Neural cell (in vitro differentiated cells): ENCODE data around the gene NPHP4. TPM values are rescaled to one million over a fixed set of nuclear protein-coding genes. Genes with fewer than 3 reads are reported as not detected.

Experiments used
- H2AFZ ChIP-seq: fragments of 200-600, 300-800 bp; sonication (generic), shearing (Covaris generic); 2 replicates; pipeline ENCODE4 v1.6.0; 2014; ENCODE audit warnings: low read depth, mild to moderate bottlenecking, antibody characterized with exemption, low read length, moderate library complexity
- H3F3A ChIP-seq: fragments of 200-600 bp; shearing (Covaris generic); 2 replicates; pipeline ENCODE4 v1.6.1; 2016; ENCODE audit warnings: mild to moderate bottlenecking, moderate library complexity, mixed read lengths, antibody characterized with exemption, low read length; ENCODE audit not compliant: insufficient read depth, poor library complexity, severe bottlenecking
- H3K27ac ChIP-seq: fragments of 200-600, 300-800 bp; sonication (generic), shearing (Covaris generic); 2 replicates; pipeline ENCODE4 v1.5.1; 2014; ENCODE audit warnings: mild to moderate bottlenecking, low read length, moderate library complexity
- H3K27me3 ChIP-seq: fragments of 300-800, 200-600 bp; sonication (generic), shearing (Covaris generic); 2 replicates; pipeline ENCODE4 v1.6.0; 2014; ENCODE audit warnings: mild to moderate bottlenecking, low read depth, low read length, moderate library complexity; ENCODE audit not compliant: insufficient read depth
- H3K36me3 ChIP-seq: fragments of 300-800, 200-600 bp; sonication (generic), shearing (Covaris generic); 2 replicates; pipeline ENCODE4 v1.5.1; 2014; ENCODE audit warnings: mild to moderate bottlenecking, antibody characterized with exemption, low read length, moderate library complexity; ENCODE audit not compliant: insufficient read depth
- H3K4me2 ChIP-seq: fragments of 300-800, 200-600 bp; sonication (generic), shearing (Covaris generic); 2 replicates; pipeline ENCODE4 v1.6.0; 2014; ENCODE audit warnings: mild to moderate bottlenecking, low read length
- H3K4me3 ChIP-seq: fragments of 300-800, 200-600 bp; sonication (generic), shearing (Covaris generic); 2 replicates; pipeline ENCODE4 v1.5.1; 2014; ENCODE audit warnings: mild to moderate bottlenecking, low read length, moderate library complexity
- H3K79me2 ChIP-seq: fragments of 200-600 bp; shearing (Covaris generic); replicated peaks from 2 replicates; pipeline ENCODE4 v1.6.0; 2014; ENCODE audit warnings: mild to moderate bottlenecking, low read length, moderate library complexity; ENCODE audit not compliant: insufficient read depth
- H3K9ac ChIP-seq: fragments of 300-800, 200-600 bp; sonication (generic), shearing (Covaris generic); 2 replicates; pipeline ENCODE4 v1.6.1; 2016; ENCODE audit warnings: mild to moderate bottlenecking, low read length, mixed read lengths
- H3K9me2 ChIP-seq: fragments of 200-600 bp; shearing (Covaris generic); 2 replicates; pipeline ENCODE4 v1.6.1; 2016; ENCODE audit warnings: mild to moderate bottlenecking, low read length, mixed read lengths; ENCODE audit not compliant: insufficient read depth
- H3K9me3 ChIP-seq: fragments of 200-600, 300-800 bp; sonication (generic), shearing (Covaris generic); 2 replicates; pipeline ENCODE4 v1.6.1; 2016; ENCODE audit warnings: mild to moderate bottlenecking, mixed run types, low read length, moderate library complexity, mixed read lengths
- H4K20me1 ChIP-seq: fragments of 200-600 bp; shearing (Covaris generic); 2 replicates; pipeline ENCODE4 v1.6.1; 2016; ENCODE audit warnings: mild to moderate bottlenecking, mixed run types; ENCODE audit not compliant: insufficient read depth
- EP300 ChIP-seq: fragments of 450-650 bp; conservative IDR thresholded peaks from 2 replicates; pipeline ENCODE4 v1.6.1; 2014; ENCODE audit warnings: antibody characterized with exemption, mild to moderate bottlenecking, moderate library complexity; ENCODE audit not compliant: poor library complexity, severe bottlenecking
- EZH2 ChIP-seq: fragments of 200-600, 300-800 bp; shearing (Covaris generic), sonication (generic); IDR thresholded peaks from 2 replicates; pipeline ENCODE4 v1.6.1; 2014; ENCODE audit warnings: antibody characterized with exemption, low read length, borderline replicate concordance, mild to moderate bottlenecking; ENCODE audit not compliant: insufficient read depth, poor library complexity, severe bottlenecking
- MXI1 ChIP-seq: fragments of 450-650 bp; conservative IDR thresholded peaks from 2 replicates; pipeline ENCODE4 v1.6.1; 2014; ENCODE audit warnings: antibody characterized with exemption, mild to moderate bottlenecking; ENCODE audit not compliant: poor library complexity, severe bottlenecking
- POLR2AphosphoS5 ChIP-seq: IDR thresholded peaks from 2 replicates; pipeline ENCODE4 v1.6.1; 2012
- RAD21 ChIP-seq: fragments of 450-650 bp; conservative IDR thresholded peaks from 2 replicates; pipeline ENCODE4 v1.6.1; 2014; ENCODE audit warnings: antibody characterized with exemption, mild to moderate bottlenecking, moderate library complexity
- SMC3 ChIP-seq: fragments of 450-650 bp; conservative IDR thresholded peaks from 2 replicates; pipeline ENCODE4 v1.6.1; 2014; ENCODE audit warnings: antibody characterized with exemption, mild to moderate bottlenecking, moderate library complexity; ENCODE audit not compliant: poor library complexity
- TAF1 ChIP-seq: IDR thresholded peaks from 2 replicates; pipeline ENCODE4 v1.6.1; 2012; ENCODE audit warnings: low read depth
- polyA plus RNA-seq: library from polyadenylated mRNA; depleted of rRNA; stranded (reverse); fragments of >200 nt; gene quantifications from 2 replicates; pipeline ENCODE4 v1.2.3, GENCODE V29; 2014
- TF ChIP-seq, protein P1 (sequence below): fragments of 450-650 bp; IDR thresholded peaks from 2 replicates; pipeline ENCODE4 v1.5.1; 2014; ENCODE audit warnings: antibody characterized with exemption, mild to moderate bottlenecking, moderate library complexity; ENCODE audit not compliant: poor library complexity, severe bottlenecking
- TF ChIP-seq, protein P2 (sequence below): IDR thresholded peaks from 2 replicates; pipeline ENCODE4 v1.6.1; 2012; ENCODE audit warnings: borderline replicate concordance

The NPHP4 gene
- polyA plus RNA-seq, 1 donor from 2014 or later: 17.1 TPM

DNA sequence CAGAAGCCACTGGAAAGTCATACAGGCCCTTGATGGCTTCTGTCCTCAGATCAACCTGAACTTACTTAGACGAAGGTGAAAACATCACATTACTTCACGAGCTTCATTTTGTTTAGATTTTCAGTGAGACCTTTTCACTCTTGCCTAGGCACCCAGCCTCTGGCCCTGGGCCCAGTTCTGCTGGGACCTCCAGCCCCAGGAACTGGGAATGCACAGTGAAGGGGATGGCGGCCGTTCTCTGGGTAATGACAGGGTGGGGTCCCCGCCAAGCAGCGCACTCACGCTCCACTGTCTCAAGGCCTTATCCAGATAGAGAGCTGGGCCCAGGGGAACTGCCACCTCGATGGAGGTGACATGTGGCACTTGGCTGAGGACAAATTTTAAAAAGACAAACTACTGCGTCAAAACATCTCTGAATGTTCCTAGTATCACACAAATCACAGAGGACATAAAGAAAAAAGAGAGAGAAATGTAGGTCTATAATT is 54.8 kb downstream of the NPHP4 start:
- Histone ChIP-seq H3K4me3 (peak overlapping the region; percentile 2), H3K27ac (peak overlapping the region; percentile 20), H3K79me2 (no peaks in the 10 kb centered on the region), H3K36me3 (peaks cover 9% of the 10 kb centered on the region), H2AFZ (no peak overlapping the region), H4K20me1 (no peaks in the 10 kb centered on the region), H3K9me2 (no peaks in the 10 kb centered on the region), H3K27me3 (no peaks in the 10 kb centered on the region), H3K9me3 (no peaks in the 10 kb centered on the region), H3K9ac (no peak overlapping the region), H3K4me2 (no peak overlapping the region), H3F3A (no peaks in the 10 kb centered on the region)
- TF ChIP-seq, protein P1, sequence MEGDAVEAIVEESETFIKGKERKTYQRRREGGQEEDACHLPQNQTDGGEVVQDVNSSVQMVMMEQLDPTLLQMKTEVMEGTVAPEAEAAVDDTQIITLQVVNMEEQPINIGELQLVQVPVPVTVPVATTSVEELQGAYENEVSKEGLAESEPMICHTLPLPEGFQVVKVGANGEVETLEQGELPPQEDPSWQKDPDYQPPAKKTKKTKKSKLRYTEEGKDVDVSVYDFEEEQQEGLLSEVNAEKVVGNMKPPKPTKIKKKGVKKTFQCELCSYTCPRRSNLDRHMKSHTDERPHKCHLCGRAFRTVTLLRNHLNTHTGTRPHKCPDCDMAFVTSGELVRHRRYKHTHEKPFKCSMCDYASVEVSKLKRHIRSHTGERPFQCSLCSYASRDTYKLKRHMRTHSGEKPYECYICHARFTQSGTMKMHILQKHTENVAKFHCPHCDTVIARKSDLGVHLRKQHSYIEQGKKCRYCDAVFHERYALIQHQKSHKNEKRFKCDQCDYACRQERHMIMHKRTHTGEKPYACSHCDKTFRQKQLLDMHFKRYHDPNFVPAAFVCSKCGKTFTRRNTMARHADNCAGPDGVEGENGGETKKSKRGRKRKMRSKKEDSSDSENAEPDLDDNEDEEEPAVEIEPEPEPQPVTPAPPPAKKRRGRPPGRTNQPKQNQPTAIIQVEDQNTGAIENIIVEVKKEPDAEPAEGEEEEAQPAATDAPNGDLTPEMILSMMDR: no peak
- TF ChIP-seq TAF1 (no peak), POLR2AphosphoS5 (no peak), EP300 (no peak), SMC3 (no peak), RAD21 (no peak), MXI1 (no peak), EZH2 (no peak)
- TF ChIP-seq, protein P2, sequence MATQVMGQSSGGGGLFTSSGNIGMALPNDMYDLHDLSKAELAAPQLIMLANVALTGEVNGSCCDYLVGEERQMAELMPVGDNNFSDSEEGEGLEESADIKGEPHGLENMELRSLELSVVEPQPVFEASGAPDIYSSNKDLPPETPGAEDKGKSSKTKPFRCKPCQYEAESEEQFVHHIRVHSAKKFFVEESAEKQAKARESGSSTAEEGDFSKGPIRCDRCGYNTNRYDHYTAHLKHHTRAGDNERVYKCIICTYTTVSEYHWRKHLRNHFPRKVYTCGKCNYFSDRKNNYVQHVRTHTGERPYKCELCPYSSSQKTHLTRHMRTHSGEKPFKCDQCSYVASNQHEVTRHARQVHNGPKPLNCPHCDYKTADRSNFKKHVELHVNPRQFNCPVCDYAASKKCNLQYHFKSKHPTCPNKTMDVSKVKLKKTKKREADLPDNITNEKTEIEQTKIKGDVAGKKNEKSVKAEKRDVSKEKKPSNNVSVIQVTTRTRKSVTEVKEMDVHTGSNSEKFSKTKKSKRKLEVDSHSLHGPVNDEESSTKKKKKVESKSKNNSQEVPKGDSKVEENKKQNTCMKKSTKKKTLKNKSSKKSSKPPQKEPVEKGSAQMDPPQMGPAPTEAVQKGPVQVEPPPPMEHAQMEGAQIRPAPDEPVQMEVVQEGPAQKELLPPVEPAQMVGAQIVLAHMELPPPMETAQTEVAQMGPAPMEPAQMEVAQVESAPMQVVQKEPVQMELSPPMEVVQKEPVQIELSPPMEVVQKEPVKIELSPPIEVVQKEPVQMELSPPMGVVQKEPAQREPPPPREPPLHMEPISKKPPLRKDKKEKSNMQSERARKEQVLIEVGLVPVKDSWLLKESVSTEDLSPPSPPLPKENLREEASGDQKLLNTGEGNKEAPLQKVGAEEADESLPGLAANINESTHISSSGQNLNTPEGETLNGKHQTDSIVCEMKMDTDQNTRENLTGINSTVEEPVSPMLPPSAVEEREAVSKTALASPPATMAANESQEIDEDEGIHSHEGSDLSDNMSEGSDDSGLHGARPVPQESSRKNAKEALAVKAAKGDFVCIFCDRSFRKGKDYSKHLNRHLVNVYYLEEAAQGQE: no peak

DNA sequence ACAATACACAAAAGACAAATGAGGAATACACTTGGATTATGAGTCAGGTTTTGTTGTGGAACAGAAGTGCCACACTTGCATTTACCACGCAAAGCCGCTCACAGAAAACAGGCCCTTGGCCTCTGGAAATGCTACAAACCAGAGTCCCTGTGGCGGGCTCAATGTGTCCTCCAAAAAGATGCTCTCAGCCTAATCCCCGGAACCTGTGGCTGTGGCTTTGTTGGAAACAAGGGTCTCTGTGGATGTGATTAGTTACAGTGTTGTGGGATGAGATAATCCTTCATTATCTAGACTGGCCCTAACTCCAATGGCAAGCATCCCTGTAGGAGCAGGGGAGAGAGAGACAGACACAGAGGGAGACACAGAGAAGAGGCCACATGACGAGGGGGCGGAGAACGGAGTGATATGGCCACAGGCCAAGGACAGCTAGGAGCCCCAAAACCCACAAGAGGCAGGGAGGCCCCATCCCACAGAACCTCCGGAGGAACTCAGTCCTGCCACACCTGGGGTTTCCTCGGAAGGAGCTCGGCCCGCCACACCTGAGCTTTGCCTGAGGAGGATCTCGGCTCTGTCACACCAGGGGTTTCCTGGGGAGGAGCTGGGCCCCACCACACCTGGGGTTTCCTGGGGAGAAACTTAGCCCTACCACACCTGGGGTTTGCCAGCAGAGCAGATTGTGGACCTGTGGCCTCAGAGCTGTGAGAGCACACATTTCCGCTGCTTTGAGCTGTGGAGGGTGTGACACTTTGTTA is 55.4 kb downstream of the NPHP4 start:
- no peaks in the 10 kb centered on the region for H3K9me3 ChIP-seq
- no peaks in the 10 kb centered on the region for H4K20me1 ChIP-seq
- no peaks in the 10 kb centered on the region for H3K27me3 ChIP-seq
- no peak overlapping the region for H3K27ac ChIP-seq
- H2AFZ ChIP-seq: no peak overlapping the region
- no peak for TF ChIP-seq EZH2
- TF ChIP-seq RAD21: no peak
- H3K9me2 ChIP-seq: no peaks in the 10 kb centered on the region
- no peaks in the 10 kb centered on the region for H3F3A ChIP-seq
- no peak overlapping the region for H3K9ac ChIP-seq
- H3K4me2 ChIP-seq: no peak overlapping the region
- peaks cover 14% of the 10 kb centered on the region for H3K36me3 ChIP-seq
- no peak overlapping the region for H3K4me3 ChIP-seq
- no peaks in the 10 kb centered on the region for H3K79me2 ChIP-seq
